PC-9 (cell line): ENCODE results near the gene ASTN2. TPM values are rescaled to one million over a fixed set of nuclear protein-coding genes. Genes with fewer than 3 reads are reported as not detected.

Source experiments
- BruUV-seq: library from RNA; stranded (reverse); fragments of 400-500 nt; replicated peaks from 2 replicates; lab custom pipeline; 2021; lab: Mats Ljungman, UMichigan
- CTCF ChIA-PET: fragments of 300-600 bp; sonication (Branson Sonifier 250); formaldehyde crosslinking; loops from one replicate; lab custom pipeline; 2022; ENCODE audit warnings: antibody characterized with exemption; lab: Charles Lee
- POLR2A ChIA-PET: fragments of 300-600 bp; sonication (Branson Sonifier 250); formaldehyde crosslinking; loops from one replicate; lab custom pipeline; 2022; ENCODE audit warnings: antibody characterized with exemption; ENCODE audit not compliant: unreplicated experiment; lab: Charles Lee
- DNase-seq, 2 experiments: peaks; one replicate each; pipeline versions ENCODE4 v3.0.0 to v3.0.0-alpha.2; 2015 to 2022; ENCODE audit warnings: mixed read lengths in 1 of 2
- H2AFZ ChIP-seq: fragments of 200-600 bp; sonication (generic); 2 replicates; pipeline ENCODE4 v1.8.1; 2017; ENCODE audit warnings: antibody characterized with exemption
- H3F3A ChIP-seq: fragments of 200-600 bp; sonication (generic); 2 replicates; pipeline ENCODE4 v1.8.1; 2017; ENCODE audit warnings: antibody characterized with exemption, mild to moderate bottlenecking, low read depth; ENCODE audit not compliant: insufficient read depth
- H3K27ac ChIP-seq: fragments of 200-600 bp; sonication (generic); 2 replicates; pipeline ENCODE4 v1.6.1; 2016; ENCODE audit warnings: mixed run types
- H3K27me3 ChIP-seq: fragments of 200-600 bp; sonication (generic); 2 replicates; pipeline ENCODE4 v1.6.1; 2016; ENCODE audit warnings: low read depth, mixed run types; ENCODE audit not compliant: insufficient read depth
- H3K36me3 ChIP-seq: fragments of 200-600 bp; sonication (generic); 2 replicates; pipeline ENCODE4 v1.6.1; 2016; ENCODE audit warnings: low read depth, mixed run types
- H3K4me1 ChIP-seq: fragments of 200-600 bp; sonication (generic); replicated peaks from 2 replicates; pipeline ENCODE4 v1.6.1; 2016; ENCODE audit warnings: mixed run types; ENCODE audit not compliant: insufficient read depth
- H3K4me2 ChIP-seq: fragments of 200-600 bp; sonication (generic); 2 replicates; pipeline ENCODE4 v1.6.1; 2017; ENCODE audit warnings: mixed run types
- H3K4me3 ChIP-seq: fragments of 200-600 bp; sonication (generic); 2 replicates; pipeline ENCODE4 v1.6.1; 2016; ENCODE audit warnings: mixed run types
- H3K79me2 ChIP-seq: fragments of 200-600 bp; sonication (generic); 2 replicates; pipeline ENCODE4 v1.6.1; 2017; ENCODE audit warnings: low read depth, mixed run types
- H3K9me2 ChIP-seq: fragments of 200-600 bp; sonication (generic); 2 replicates; pipeline ENCODE4 v1.8.1; 2017; ENCODE audit warnings: mild to moderate bottlenecking; ENCODE audit not compliant: insufficient read depth
- H3K9me3 ChIP-seq: fragments of 200-600 bp; sonication (generic); 2 replicates; pipeline ENCODE4 v1.8.1; 2016; ENCODE audit warnings: low read depth; ENCODE audit not compliant: insufficient read depth
- H4K20me1 ChIP-seq: fragments of 200-600 bp; sonication (generic); 2 replicates; pipeline ENCODE4 v1.8.1; 2017; ENCODE audit not compliant: insufficient read depth
- CTCF ChIP-seq: fragments of 200-600 bp; sonication (generic); conservative IDR thresholded peaks from 2 replicates; pipeline ENCODE4 v1.6.1; 2017; ENCODE audit warnings: mixed run types, antibody characterized with exemption, mild to moderate bottlenecking, moderate library complexity
- EZH2 ChIP-seq: fragments of 200-600 bp; sonication (generic); IDR thresholded peaks from 2 replicates; pipeline ENCODE4 v1.8.0; 2017; ENCODE audit warnings: antibody characterized with exemption, low read depth
- intact Hi-C: fragments of 100-400 bp; cut with micrococcal nuclease; formaldehyde crosslinking; loops from one replicate; pipeline ENCODE4 v1.10.0; 2022; ENCODE audit not compliant: unreplicated experiment
- total RNA-seq: library from RNA; stranded (reverse); gene quantifications from 2 replicates; pipeline ENCODE4 v1.2.3, GENCODE V29; 2021

Gene ASTN2
- total RNA-seq, 1 experiment from 2014 or later = 6.2 TPM

DNA sequence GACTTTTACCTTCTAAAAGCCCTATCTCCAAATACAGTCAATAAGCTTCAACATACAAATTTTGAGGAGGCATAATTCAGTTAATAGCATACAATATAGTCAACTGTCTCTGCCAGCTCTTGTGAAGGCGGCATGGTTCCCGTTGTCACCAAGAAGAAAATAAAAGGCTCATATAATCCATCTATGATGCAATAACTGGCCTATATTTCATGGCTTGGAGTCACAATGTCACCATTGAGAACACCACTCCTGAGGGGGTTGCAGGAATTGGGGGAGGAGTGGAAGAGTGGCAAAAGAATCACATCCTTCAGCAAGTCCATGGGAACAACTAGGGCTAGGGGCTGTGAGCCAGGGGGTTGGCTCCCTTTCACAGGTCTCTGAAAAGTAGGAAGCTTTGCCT lies 16.0 kb upstream of the ASTN2 start:
- Histone ChIP-seq H3K79me2 (no peaks in the 10 kb centered on the region), H4K20me1 (no peaks in the 10 kb centered on the region), H3K4me1 (no peaks in the 10 kb centered on the region), H3K36me3 (no peaks in the 10 kb centered on the region), H3K9me2 (no peaks in the 10 kb centered on the region), H2AFZ (no peak overlapping the region), H3F3A (no peaks in the 10 kb centered on the region), H3K9me3 (no peaks in the 10 kb centered on the region), H3K4me3 (no peak overlapping the region), H3K27ac (no peak overlapping the region), H3K4me2 (no peak overlapping the region), H3K27me3 (no peaks in the 10 kb centered on the region)
- intact Hi-C loops = no loop called here
- ChIA-PET POLR2A (no interaction called here), CTCF (no interaction called here)
- TF ChIP-seq EZH2 = no peak
- no peak for TF ChIP-seq CTCF
- DNase-seq = no peak
- BruUV-seq = no TSS peak

DNA sequence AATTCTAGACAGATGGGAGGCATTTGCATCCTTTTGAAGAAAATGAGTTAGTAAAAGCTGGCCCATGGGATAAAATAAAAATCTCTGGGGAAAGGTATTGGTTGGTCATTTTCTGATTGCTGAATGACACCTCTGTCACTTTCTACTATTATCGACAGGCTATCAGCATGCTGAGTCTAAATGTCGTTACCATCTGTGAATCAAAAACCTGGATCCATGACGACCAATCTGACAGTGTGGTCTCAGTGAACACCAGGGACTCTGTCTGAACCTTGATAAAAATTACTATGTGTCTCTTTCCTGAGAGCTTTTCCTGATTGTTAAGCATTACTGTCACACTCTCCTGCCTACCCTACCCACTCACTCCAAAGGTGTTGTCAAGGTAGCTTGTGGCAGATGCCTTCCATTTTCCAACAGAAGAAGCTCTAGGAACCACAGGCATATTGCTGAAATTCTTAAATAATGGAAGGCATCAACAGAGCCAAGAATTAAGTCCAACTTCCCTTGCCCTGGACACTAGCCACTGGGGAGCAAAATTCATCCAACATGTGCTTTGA lies 12.6 kb upstream of the ASTN2 start:
- POLR2A ChIA-PET = no interaction called here
- no peaks in the 10 kb centered on the region for H3K27me3 ChIP-seq
- no peaks in the 10 kb centered on the region for H3K36me3 ChIP-seq
- H3K27ac ChIP-seq = no peak overlapping the region
- DNase-seq = no peak
- H3K9me3 ChIP-seq = no peaks in the 10 kb centered on the region
- TF ChIP-seq CTCF = no peak
- no peak for TF ChIP-seq EZH2
- H3K4me3 ChIP-seq = no peak overlapping the region
- H3K4me2 ChIP-seq = no peak overlapping the region
- H3K79me2 ChIP-seq = no peaks in the 10 kb centered on the region
- no peaks in the 10 kb centered on the region for H4K20me1 ChIP-seq
- no peaks in the 10 kb centered on the region for H3F3A ChIP-seq
- BruUV-seq = no TSS peak
- no peaks in the 10 kb centered on the region for H3K9me2 ChIP-seq
- no peaks in the 10 kb centered on the region for H3K4me1 ChIP-seq
- no peak overlapping the region for H2AFZ ChIP-seq
- intact Hi-C loops = no loop called here
- CTCF ChIA-PET = no interaction called here

DNA sequence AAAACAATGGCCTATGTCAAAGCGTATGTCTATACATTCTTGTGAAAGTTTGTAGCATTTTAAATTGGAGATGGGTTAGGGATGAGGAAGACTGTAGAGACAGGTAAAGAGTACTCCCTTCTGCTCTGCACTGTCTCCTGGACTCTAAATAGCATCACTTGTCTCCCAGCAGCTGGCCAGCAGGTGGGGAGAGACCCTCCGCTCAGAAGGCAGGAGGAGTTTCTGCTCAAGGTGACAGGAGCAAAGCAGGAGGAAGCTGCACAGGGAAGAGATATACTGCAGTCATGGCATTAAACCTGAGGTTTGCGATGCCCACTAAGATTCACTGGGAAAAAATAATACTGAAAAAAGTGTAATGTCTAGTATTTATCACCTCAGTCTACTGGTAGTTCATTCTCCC lies 10.7 kb upstream of the ASTN2 start:
- Histone ChIP-seq H4K20me1 (no peaks in the 10 kb centered on the region), H3K9me3 (no peaks in the 10 kb centered on the region), H3K4me3 (no peak overlapping the region), H3K27ac (no peak overlapping the region), H3K4me1 (no peaks in the 10 kb centered on the region), H3F3A (no peaks in the 10 kb centered on the region), H3K4me2 (no peak overlapping the region), H3K9me2 (no peaks in the 10 kb centered on the region), H3K79me2 (no peaks in the 10 kb centered on the region), H3K27me3 (no peaks in the 10 kb centered on the region), H2AFZ (no peak overlapping the region), H3K36me3 (no peaks in the 10 kb centered on the region)
- no TSS peak for BruUV-seq
- DNase-seq = no peak
- ChIA-PET CTCF (no interaction called here), POLR2A (no interaction called here)
- intact Hi-C loops = no loop called here
- TF ChIP-seq CTCF (no peak), EZH2 (no peak)
